GM19324 (cell line): ENCODE measurements around the gene RNASEH2C.
"Not testable (repeated sequence)": the region's sequence is repeated elsewhere in the genome, so short reads cannot be mapped to it uniquely, and the experiment has no call there.

Experiments
- ATAC-seq: cut with Tn5 transposase; IDR thresholded peaks from one replicate; pipeline ENCODE4 v1.9.1; 2021; ENCODE audit warnings: mild to moderate bottlenecking, moderate library complexity; ENCODE audit not compliant: unreplicated experiment, low FRiP score

Gene RNASEH2C

GRCh38 chr11:65720211-65720934, at the start of gene RNASEH2C:
Gene RNASEH2C (minus strand): TSS chr11:65720798. CDS start chr11:65720758, 40 bp downstream.
- ATAC-seq = peak; percentile 73

GRCh38 chr11:65767806-65768205, 47.2 kb upstream of the RNASEH2C start:
- ATAC-seq = not testable (repeated sequence)

DNA sequence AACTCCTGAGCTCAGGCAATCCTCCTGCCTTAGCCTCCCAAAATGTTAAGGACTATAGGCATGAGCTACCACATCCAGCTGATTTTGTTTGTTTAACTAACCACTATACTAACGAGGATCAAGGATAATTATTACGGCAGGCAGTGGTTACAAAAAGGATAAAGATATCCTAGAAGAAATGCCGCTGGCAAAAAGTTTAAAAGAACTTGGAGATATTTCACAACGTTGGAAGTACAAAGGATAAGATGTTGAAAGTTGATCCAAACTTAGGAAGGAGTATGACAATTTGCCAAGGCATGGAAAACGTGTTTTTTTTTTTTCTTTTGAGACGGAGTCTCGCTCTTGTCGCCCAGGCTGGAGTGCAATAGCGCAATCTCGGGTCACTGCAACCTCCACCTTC, 46.8 kb upstream of the RNASEH2C start:
- ATAC-seq = no peak

DNA sequence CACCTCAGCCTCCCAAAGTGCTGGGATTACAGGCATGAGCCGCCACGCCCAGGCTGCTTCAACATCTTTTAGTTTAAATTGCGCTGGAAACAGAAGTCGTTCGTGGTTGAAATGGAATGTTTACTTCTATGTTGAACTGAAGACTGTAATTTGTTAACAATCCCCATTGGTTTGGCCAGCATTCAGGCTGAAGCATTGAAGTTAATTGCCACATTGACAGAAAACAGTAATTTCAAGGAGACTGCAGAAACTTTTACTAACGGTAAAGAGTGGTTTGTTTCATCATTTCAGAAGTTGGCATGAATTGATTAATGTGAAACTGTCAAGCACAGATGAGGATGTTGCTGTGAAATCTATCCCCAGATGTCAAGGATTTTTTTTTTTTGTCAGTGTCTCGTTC, 45.9 kb upstream of the RNASEH2C start:
- no peak for ATAC-seq

GRCh38 chr11:65764434-65764833, 43.8 kb upstream of the RNASEH2C start:
- no peak for ATAC-seq

- ATAC-seq = not testable (repeated sequence)
Measured at GRCh38 chr11:65762816-65763215, 42.2 kb upstream of the RNASEH2C start.

DNA sequence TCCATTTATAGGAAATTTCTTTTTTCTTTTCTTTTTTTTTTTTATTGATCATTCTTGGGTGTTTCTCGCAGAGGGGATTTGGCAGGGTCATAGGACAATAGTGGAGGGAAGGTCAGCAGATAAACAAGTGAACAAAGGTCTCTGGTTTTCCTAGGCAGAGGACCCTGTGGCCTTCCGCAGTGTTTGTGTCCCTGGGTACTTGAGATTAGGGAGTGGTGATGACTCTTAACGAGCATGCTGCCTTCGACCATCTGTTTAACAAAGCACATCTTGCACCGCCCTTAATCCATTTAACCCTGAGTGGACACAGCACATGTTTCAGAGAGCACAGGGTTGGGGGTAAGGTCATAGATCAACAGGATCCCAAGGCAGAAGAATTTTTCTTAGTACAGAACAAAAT, 41.6 kb upstream of the RNASEH2C start:
- not testable (repeated sequence) for ATAC-seq

- no peak for ATAC-seq
Measured at GRCh38 chr11:65745049-65745448, 24.5 kb upstream of the RNASEH2C start.

DNA sequence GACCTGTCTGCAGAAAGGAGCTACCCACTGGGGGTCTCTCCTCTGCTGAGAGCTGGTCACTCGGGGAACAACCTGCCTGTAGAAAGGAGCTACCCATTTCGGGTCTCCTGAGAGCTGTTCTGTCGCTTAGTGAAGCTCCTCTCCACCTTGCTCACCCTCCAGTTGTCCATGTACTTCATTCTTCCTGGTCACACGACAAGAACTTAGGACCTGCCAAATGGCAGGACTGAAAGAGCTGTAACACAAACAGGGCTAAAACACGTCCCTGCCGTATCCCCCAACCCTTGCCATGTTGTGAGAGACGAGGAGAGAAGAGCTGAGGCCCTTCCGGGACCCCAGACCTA, 24.1 kb upstream of the RNASEH2C start:
- ATAC-seq = no peak

GRCh38 chr11:65744026-65744698, 23.6 kb upstream of the RNASEH2C start:
- no peak for ATAC-seq

GRCh38 chr11:65743681-65744025, 23.1 kb upstream of the RNASEH2C start:
- ATAC-seq = no peak

DNA sequence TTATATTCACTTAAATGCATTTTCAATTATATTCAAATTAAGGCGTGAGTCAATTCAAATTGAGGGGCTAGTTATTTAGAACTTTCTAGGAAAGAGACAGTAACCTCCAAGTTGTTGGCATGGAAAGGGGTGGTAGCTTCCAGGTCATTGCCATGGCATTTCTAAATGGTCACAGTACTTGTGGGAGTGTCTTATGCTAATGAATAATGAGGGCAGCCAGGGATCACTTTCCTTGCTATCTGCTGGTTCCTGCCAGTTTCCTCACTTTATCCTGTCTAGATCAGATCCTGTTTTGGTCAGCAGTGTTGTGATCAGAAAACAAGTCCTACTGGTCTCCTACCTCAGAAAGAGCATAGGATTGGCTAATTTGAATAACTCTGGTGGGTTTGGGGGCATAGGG, 21.8 kb upstream of the RNASEH2C start:
- no peak for ATAC-seq

- no peak for ATAC-seq
Measured at GRCh38 chr11:65741185-65741584, 20.6 kb upstream of the RNASEH2C start.

GRCh38 chr11:65739022-65739421, 18.4 kb upstream of the RNASEH2C start:
- ATAC-seq = no peak

- ATAC-seq = no peak
Measured at GRCh38 chr11:65736810-65737209, 16.2 kb upstream of the RNASEH2C start.

DNA sequence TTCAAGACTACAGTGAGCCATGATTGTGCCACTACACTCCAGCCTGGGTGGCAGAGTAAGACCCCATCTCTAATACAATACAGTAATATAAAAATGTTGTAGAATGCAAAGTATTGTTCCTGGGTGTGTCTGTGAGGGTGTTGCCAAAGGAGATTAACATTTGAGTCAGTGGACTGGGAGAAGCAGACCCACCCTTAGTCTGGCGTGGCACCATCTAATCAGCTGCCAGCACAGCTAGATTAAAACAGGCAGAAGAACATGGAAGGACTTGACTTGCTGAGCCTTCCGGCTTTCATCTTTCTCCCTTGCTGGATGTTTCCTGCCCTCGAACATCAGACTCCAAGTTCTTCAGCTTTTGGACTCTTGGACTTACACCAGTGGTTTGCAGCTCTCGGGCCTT, 14.5 kb upstream of the RNASEH2C start:
- not testable (repeated sequence) for ATAC-seq

- no peak for ATAC-seq
Measured at GRCh38 chr11:65730461-65730860, 9.9 kb upstream of the RNASEH2C start.

- no peak for ATAC-seq
Measured at GRCh38 chr11:65727865-65728264, 7.3 kb upstream of the RNASEH2C start.

- no peak for ATAC-seq
Measured at GRCh38 chr11:65726660-65727059, 6.1 kb upstream of the RNASEH2C start.

DNA sequence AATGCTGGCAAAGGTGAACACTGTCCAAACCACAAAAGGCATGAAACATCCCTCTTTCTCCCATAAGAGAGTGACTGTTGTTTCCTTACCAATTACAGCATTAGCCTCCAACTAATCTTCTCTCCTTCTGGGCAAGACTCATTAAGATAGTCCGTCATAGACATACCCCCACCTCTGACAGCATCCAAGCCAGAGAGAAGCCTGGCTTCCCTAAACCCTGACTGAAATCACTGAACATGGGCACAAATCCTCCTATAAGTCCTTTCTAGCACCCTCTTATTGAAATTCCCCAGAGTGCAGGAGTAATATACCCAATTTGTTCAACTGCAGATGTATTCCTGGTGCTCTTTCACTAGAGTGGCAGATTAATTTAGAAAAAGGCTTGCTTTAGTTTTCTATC, 1.7 kb upstream of the RNASEH2C start:
- ATAC-seq = no peak

- peak; percentile 18 for ATAC-seq
Measured at GRCh38 chr11:65719871-65720210, 757 bp downstream of the RNASEH2C start.

DNA sequence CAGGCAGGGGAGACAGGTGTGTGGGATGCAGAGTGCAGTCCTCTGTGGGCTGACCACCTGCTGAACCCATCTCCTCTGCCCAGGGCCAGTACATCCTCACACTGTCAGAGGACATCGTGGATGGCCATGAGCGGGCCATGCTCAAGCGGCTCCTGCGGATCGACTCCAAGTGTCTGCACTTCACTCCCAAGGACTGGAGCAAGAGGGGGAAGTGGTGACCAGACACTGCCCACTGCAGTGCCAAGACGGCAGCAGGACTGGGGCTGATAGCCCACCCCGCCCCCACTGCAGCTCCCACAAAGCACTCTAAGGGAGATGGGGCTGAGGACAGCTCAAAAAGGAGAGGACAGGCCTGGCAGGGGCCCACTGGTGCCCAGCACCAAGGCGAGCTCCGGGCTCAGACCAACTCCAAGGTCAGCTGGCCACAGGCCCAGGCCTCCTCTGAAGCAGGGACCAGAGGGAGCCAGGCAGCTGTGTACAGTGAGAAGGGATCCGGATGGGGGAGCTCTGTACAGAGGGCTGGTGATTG, 1.6 kb downstream of the RNASEH2C start:
- ATAC-seq = no peak
